H1 (cell line): ENCODE measurements around the gene MEIS3. TPM values are rescaled to one million over a fixed set of nuclear protein-coding genes. Genes with fewer than 3 reads are reported as not detected.

ENCODE experiments used
- BCL11A ChIP-seq, 2 experiments: IDR thresholded peaks; one replicate each; pipeline ENCODE4 v1.6.1; 2011; ENCODE audit warnings: low read depth in 2 of 2, low read length in 2 of 2, mild to moderate bottlenecking in 2 of 2
- CBX5 ChIP-seq: fragments of 300-800, 300-1000 bp; sonication (generic); IDR thresholded peaks from 2 replicates; pipeline ENCODE4 v1.7.1; 2016; ENCODE audit warnings: antibody characterized with exemption, low read length, low read depth
- CREB1 ChIP-seq: IDR thresholded peaks from 2 replicates; pipeline ENCODE4 v1.6.1; 2012; ENCODE audit warnings: inconsistent platforms
- KDM1A ChIP-seq: fragments of 200-600, 300-600 bp; sonication (generic); IDR thresholded peaks from 2 replicates; pipeline ENCODE4 v1.7.1; 2016; ENCODE audit warnings: mild to moderate bottlenecking, low read length, borderline replicate concordance
- KDM4A ChIP-seq: IDR thresholded peaks from one replicate; pipeline ENCODE4 v1.7.1; 2012; ENCODE audit warnings: low read depth, mild to moderate bottlenecking, moderate library complexity, low read length, inconsistent platforms; ENCODE audit not compliant: severe bottlenecking
- POLR2AphosphoS5 ChIP-seq: IDR thresholded peaks from 2 replicates; pipeline ENCODE4 v1.6.1; 2011; ENCODE audit warnings: low read depth, low read length
- RFX5 ChIP-seq: IDR thresholded peaks from 2 replicates; pipeline ENCODE4 v1.6.1; 2011; ENCODE audit warnings: low read depth, low read length, improper control_type of control experiment, borderline replicate concordance
- TEAD4 ChIP-seq: IDR thresholded peaks from 2 replicates; pipeline ENCODE4 v1.6.1; 2012; ENCODE audit warnings: low read depth, low read length, inconsistent platforms, mixed read lengths
- polyA plus RNA-seq, 7 experiments: library from polyadenylated mRNA; depleted of rRNA in 3 of 7; stranded (reverse) in 5 of 7; unstranded in 2 of 7; fragments of >200 nt in 5 of 7; fragments of 200-250 nt in 2 of 7; gene quantifications; 1 replicate in 5 of 7; 2 replicates in 1 of 7; 4 replicates in 1 of 7; pipeline versions ENCODE4 v1.2.1 to v1.2.3, GENCODE V29; 2011 to 2013; ENCODE audit warnings: missing spikeins in 2 of 7, mixed read lengths in 2 of 7
- total RNA-seq: library from RNA; stranded (reverse); fragmentation: NEBNext Ultra II Directional; extraction: Animal tissue kit (Norgen Biotek cat#: 25700); gene quantifications from 2 replicates; pipeline ENCODE4 v1.2.1, GENCODE V29; 2021

The MEIS3 gene
- total and polyA plus RNA-seq, 2 of the 8 experiments (the other 6 are each of a cell fraction or from before 2014, with no cell fraction given) = 24.5 to 28.2 TPM

DNA sequence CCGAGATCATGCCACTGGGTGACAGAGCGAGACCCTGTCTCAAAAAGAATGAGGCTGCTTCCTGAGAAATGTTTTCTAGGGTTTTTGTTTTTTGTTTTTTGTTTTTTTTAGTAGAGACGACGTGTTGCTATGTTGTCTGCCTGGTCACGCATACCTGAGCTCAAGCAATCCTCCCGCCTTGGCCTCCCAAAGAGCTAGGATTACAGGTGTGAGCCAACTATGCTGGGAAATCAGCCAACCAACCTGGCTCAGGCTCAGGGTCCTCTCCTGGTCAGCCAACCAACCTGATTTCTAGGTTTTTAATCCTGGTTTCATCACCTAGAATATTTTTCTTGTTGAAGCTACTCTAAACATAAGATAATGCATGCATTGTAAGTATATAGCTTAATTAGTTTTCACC is 62.4 kb downstream of the MEIS3 start (continued):
- TF ChIP-seq KDM4A = no peak
- no peak for TF ChIP-seq RFX5
- no peak for TF ChIP-seq POLR2AphosphoS5
- no peak for TF ChIP-seq CBX5
- TF ChIP-seq CREB1 = no peak
- no peak for TF ChIP-seq KDM1A
- TF ChIP-seq BCL11A (IDR thresholded peaks at IDR 0.05; ENCODE audit: low read depth in 2 of 2, low read length in 2 of 2) = no peak
- TF ChIP-seq TEAD4 = no peak
- TF ChIP-seq, all 59 proteins: peak for 0
